ENCODE data around the gene RASL12. TPM values are rescaled to one million over a fixed set of nuclear protein-coding genes. Genes with fewer than 3 reads are reported as not detected.

The RASL12 gene
- total and polyA plus RNA-seq, 12 donors = 1.3 to 9.2 (median 3.4) TPM

DNA sequence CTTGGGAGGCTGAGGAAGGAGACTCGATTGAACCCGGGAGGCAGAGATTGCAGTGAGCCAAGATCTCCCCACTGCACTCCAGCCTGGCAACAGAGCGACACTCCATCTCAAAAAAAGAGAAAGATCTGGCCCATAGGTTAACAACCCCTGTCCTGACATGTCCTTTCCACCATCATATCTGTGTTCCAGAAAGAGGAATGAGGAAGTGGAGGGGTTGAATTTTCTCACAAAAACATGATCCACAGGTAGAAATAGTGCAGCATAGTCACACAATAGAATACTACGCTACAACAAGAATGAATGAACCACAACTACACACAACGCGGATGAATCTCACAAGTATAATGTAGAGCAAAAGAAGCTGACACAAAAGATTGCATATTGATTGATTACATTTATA is 27.3 kb downstream of the RASL12 start:
- intact Hi-C loops (cut with DNase I) = loop anchor here in 1 of 2 donors (10.0 kb wide), 1 partner anchor 54 kb away; no protein-coding TSS in a partner anchor
- 85 to 90% (median 88%) methylated on average over 6 of the region's 6 CpGs for WGBS, 4 donors
- no peaks in the 10 kb centered on the region for H3K27me3 ChIP-seq
- no peaks in the 10 kb centered on the region for H3K36me3 ChIP-seq (replicated peaks in 1 of 2)
- no peak overlapping the region for H3K27ac ChIP-seq
- TF ChIP-seq, protein P1, sequence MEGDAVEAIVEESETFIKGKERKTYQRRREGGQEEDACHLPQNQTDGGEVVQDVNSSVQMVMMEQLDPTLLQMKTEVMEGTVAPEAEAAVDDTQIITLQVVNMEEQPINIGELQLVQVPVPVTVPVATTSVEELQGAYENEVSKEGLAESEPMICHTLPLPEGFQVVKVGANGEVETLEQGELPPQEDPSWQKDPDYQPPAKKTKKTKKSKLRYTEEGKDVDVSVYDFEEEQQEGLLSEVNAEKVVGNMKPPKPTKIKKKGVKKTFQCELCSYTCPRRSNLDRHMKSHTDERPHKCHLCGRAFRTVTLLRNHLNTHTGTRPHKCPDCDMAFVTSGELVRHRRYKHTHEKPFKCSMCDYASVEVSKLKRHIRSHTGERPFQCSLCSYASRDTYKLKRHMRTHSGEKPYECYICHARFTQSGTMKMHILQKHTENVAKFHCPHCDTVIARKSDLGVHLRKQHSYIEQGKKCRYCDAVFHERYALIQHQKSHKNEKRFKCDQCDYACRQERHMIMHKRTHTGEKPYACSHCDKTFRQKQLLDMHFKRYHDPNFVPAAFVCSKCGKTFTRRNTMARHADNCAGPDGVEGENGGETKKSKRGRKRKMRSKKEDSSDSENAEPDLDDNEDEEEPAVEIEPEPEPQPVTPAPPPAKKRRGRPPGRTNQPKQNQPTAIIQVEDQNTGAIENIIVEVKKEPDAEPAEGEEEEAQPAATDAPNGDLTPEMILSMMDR (IDR thresholded peaks at IDR 0.05) = no peak
- no peak for TF ChIP-seq POLR2A (IDR thresholded peaks at IDR 0.05)
- H3K9me3 ChIP-seq (replicated peaks in 1 of 3) = no peaks in the 10 kb centered on the region
- no peak for DNase-seq
- no peak overlapping the region for H3K4me3 ChIP-seq
- peaks cover 0 to 7% of the 10 kb centered on the region in 2 donors for H3K4me1 ChIP-seq (replicated peaks in 1 of 2)

DNA sequence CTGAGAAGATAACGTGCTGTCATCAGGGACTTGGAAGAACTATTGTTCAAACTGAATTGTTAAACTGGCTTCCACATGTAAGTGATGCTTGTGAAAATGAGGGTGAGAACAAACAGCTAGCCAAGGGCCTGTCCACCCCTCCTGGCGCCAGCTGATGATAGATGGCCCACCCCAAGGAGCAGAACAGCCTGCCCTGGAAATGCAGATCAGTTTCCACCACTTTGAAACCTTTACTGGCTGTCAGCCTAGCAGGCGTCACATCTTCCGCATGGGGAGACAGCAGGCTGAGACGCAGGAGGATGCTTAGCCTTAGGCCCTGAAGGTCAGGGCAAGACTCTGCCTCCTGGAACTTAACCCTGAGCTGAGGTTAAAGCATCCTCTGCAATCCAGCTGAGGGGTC is 29.0 kb downstream of the RASL12 start:
- Histone ChIP-seq H3K36me3 (replicated peaks in 1 of 2) (no peaks in the 10 kb centered on the region), H3K27ac (no peak overlapping the region), H3K4me1 (replicated peaks in 1 of 2) (no peaks in the 10 kb centered on the region), H3K9me3 (replicated peaks in 1 of 3) (no peaks in the 10 kb centered on the region), H3K4me3 (no peak overlapping the region), H3K27me3 (no peaks in the 10 kb centered on the region)
- 52 to 90% (median 61%) methylated on average over 2 to 5 of the region's 5 CpGs for WGBS, 4 donors
- DNase-seq = peak in 2 of 7 donors; percentile 33 to 52
- TF ChIP-seq, protein P1 (IDR thresholded peaks at IDR 0.05) = no peak
- TF ChIP-seq POLR2A (IDR thresholded peaks at IDR 0.05) = no peak
- intact Hi-C loops (cut with DNase I) = no loop called here

DNA sequence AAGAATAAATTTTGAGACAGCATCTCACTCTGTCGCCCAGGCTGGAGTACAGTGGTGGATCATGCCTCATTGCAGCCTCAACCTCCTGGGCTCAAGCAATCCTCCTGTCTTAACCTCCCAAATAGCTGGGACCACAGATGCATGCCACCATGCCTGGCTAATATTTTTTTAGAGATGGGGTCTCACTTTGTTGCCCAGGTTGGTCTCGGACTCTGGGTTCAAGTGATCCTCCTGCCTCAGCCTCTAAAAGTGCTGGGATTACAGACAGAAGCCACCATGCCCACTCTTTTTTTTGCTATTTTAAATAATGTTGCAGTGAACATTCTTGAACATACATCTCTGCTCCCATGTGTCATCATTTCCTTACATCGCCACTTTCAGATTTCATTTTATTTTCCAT is 29.4 kb downstream of the RASL12 start:
- 66 to 87% (median 83%) methylated on average over 3 of the region's 3 CpGs for WGBS, 4 donors
- no peak for DNase-seq
- TF ChIP-seq POLR2A (IDR thresholded peaks at IDR 0.05) = no peak
- Histone ChIP-seq H3K4me3 (no peak overlapping the region), H3K27ac (no peak overlapping the region), H3K4me1 (replicated peaks in 1 of 2) (no peaks in the 10 kb centered on the region), H3K9me3 (replicated peaks in 1 of 3) (no peaks in the 10 kb centered on the region), H3K36me3 (replicated peaks in 1 of 2) (no peaks in the 10 kb centered on the region), H3K27me3 (no peaks in the 10 kb centered on the region)
- intact Hi-C loops (cut with DNase I) = no loop called here

DNA sequence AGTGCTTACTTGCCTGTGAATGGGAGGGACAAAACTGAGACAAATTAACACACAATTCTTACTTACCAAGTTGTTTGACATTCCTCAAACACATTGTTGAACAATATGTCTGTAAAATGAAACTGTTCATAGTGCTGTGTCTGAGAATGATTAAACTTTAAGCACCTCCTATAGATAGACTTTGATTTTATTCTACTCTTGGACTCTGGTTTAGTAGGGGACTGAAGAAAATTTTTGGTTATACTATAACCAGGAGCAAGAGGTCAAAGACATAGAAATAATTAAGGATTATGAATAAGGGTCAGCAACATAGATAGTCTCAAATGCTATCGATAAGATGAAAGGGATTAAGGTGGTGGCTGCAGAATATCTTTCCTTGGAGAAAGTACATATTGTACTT is 30.5 kb downstream of the RASL12 start:
- no peaks in the 10 kb centered on the region for H3K36me3 ChIP-seq (replicated peaks in 1 of 2)
- 81 to 87% (median 84%) methylated on average over 1 of the region's 1 CpG for WGBS, 4 donors
- intact Hi-C loops (cut with DNase I) = no loop called here
- no peaks in the 10 kb centered on the region for H3K4me1 ChIP-seq (replicated peaks in 1 of 2)
- no peak for DNase-seq
- H3K27ac ChIP-seq = no peak overlapping the region
- no peak overlapping the region for H3K4me3 ChIP-seq
- H3K27me3 ChIP-seq = no peaks in the 10 kb centered on the region
- no peaks in the 10 kb centered on the region for H3K9me3 ChIP-seq (replicated peaks in 1 of 3)
- TF ChIP-seq, protein P1 (IDR thresholded peaks at IDR 0.05) = no peak
- TF ChIP-seq POLR2A (IDR thresholded peaks at IDR 0.05) = no peak

DNA sequence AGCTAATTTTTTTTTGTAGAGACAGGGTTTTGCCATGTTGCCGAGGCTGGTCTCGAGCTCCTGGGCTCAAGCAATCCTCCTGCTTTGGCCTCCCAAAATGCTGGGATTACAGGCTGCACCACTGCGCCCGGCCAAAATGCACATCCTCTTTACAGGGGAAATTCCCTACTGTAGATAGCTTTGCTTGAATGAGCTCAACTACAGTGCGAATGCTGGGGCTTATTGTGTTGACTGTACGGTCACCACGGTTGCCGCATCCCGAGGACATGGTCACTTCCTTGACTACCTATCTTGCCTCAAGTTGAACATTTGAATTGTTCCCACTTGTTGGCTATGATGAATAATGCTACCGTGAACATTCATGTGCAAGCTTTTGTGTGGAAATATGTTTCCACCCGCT is 33.1 kb downstream of the RASL12 start:
- no peak for DNase-seq
- no peak for TF ChIP-seq POLR2A (IDR thresholded peaks at IDR 0.05)
- TF ChIP-seq, protein P1 (IDR thresholded peaks at IDR 0.05) = no peak
- H3K9me3 ChIP-seq (replicated peaks in 1 of 3) = no peaks in the 10 kb centered on the region
- no peaks in the 10 kb centered on the region for H3K27me3 ChIP-seq
- WGBS, 4 donors = 85 to 92% (median 89%) methylated on average over 11 of the region's 11 CpGs
- H3K36me3 ChIP-seq (replicated peaks in 1 of 2) = no peaks in the 10 kb centered on the region
- no peaks in the 10 kb centered on the region for H3K4me1 ChIP-seq (replicated peaks in 1 of 2)
- intact Hi-C loops (cut with DNase I) = no loop called here
- H3K27ac ChIP-seq = no peak overlapping the region
- H3K4me3 ChIP-seq = no peak overlapping the region
